Measurements from ENCODE around the gene LRRD1. TPM values are rescaled to one million over a fixed set of nuclear protein-coding genes. Genes with fewer than 3 reads are reported as not detected.

LRRD1 gene
- total and polyA plus RNA-seq, 2 of the 13 experiments (the other 11 are each of a cell fraction or from before 2014, with no cell fraction given) = 0.03 TPM; not detected in 1

- TF ChIP-seq, protein P1, sequence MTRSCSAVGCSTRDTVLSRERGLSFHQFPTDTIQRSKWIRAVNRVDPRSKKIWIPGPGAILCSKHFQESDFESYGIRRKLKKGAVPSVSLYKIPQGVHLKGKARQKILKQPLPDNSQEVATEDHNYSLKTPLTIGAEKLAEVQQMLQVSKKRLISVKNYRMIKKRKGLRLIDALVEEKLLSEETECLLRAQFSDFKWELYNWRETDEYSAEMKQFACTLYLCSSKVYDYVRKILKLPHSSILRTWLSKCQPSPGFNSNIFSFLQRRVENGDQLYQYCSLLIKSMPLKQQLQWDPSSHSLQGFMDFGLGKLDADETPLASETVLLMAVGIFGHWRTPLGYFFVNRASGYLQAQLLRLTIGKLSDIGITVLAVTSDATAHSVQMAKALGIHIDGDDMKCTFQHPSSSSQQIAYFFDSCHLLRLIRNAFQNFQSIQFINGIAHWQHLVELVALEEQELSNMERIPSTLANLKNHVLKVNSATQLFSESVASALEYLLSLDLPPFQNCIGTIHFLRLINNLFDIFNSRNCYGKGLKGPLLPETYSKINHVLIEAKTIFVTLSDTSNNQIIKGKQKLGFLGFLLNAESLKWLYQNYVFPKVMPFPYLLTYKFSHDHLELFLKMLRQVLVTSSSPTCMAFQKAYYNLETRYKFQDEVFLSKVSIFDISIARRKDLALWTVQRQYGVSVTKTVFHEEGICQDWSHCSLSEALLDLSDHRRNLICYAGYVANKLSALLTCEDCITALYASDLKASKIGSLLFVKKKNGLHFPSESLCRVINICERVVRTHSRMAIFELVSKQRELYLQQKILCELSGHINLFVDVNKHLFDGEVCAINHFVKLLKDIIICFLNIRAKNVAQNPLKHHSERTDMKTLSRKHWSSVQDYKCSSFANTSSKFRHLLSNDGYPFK (CRISPR knock-in tag; IDR thresholded peaks at IDR 0.05; ENCODE audit: borderline replicate concordance) = no peak
- TF ChIP-seq ZBTB8A (CRISPR knock-in tag; IDR thresholded peaks at IDR 0.05; ENCODE audit: borderline replicate concordance, low read depth) = no peak
- no peak for TF ChIP-seq ZNF83 (CRISPR knock-in tag; IDR thresholded peaks at IDR 0.05; ENCODE audit: borderline replicate concordance)
- no peak for TF ChIP-seq JARID2 (CRISPR knock-in tag; IDR thresholded peaks at IDR 0.05; ENCODE audit: insufficient replicate concordance)
- no peak for TF ChIP-seq SALL1 (CRISPR knock-in tag; IDR thresholded peaks at IDR 0.05)
- no peak for TF ChIP-seq MEIS2 (CRISPR knock-in tag; IDR thresholded peaks at IDR 0.05)
- TF ChIP-seq ZNF788 (CRISPR knock-in tag; IDR thresholded peaks at IDR 0.05; ENCODE audit: borderline replicate concordance) = no peak
- TF ChIP-seq FOXP4 (CRISPR knock-in tag; IDR thresholded peaks at IDR 0.05) = no peak
- no peak for TF ChIP-seq PAF1 (CRISPR knock-in tag; IDR thresholded peaks at IDR 0.05)
- TF ChIP-seq, protein P2, sequence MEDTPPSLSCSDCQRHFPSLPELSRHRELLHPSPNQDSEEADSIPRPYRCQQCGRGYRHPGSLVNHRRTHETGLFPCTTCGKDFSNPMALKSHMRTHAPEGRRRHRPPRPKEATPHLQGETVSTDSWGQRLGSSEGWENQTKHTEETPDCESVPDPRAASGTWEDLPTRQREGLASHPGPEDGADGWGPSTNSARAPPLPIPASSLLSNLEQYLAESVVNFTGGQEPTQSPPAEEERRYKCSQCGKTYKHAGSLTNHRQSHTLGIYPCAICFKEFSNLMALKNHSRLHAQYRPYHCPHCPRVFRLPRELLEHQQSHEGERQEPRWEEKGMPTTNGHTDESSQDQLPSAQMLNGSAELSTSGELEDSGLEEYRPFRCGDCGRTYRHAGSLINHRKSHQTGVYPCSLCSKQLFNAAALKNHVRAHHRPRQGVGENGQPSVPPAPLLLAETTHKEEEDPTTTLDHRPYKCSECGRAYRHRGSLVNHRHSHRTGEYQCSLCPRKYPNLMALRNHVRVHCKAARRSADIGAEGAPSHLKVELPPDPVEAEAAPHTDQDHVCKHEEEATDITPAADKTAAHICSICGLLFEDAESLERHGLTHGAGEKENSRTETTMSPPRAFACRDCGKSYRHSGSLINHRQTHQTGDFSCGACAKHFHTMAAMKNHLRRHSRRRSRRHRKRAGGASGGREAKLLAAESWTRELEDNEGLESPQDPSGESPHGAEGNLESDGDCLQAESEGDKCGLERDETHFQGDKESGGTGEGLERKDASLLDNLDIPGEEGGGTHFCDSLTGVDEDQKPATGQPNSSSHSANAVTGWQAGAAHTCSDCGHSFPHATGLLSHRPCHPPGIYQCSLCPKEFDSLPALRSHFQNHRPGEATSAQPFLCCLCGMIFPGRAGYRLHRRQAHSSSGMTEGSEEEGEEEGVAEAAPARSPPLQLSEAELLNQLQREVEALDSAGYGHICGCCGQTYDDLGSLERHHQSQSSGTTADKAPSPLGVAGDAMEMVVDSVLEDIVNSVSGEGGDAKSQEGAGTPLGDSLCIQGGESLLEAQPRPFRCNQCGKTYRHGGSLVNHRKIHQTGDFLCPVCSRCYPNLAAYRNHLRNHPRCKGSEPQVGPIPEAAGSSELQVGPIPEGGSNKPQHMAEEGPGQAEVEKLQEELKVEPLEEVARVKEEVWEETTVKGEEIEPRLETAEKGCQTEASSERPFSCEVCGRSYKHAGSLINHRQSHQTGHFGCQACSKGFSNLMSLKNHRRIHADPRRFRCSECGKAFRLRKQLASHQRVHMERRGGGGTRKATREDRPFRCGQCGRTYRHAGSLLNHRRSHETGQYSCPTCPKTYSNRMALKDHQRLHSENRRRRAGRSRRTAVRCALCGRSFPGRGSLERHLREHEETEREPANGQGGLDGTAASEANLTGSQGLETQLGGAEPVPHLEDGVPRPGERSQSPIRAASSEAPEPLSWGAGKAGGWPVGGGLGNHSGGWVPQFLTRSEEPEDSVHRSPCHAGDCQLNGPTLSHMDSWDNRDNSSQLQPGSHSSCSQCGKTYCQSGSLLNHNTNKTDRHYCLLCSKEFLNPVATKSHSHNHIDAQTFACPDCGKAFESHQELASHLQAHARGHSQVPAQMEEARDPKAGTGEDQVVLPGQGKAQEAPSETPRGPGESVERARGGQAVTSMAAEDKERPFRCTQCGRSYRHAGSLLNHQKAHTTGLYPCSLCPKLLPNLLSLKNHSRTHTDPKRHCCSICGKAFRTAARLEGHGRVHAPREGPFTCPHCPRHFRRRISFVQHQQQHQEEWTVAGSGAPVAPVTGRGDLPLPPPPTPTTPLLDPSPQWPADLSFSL (CRISPR knock-in tag; IDR thresholded peaks at IDR 0.05) = no peak
- TF ChIP-seq POLR2AphosphoS5 (IDR thresholded peaks at IDR 0.05; ENCODE audit: low read depth, low read length) = no peak
- TF ChIP-seq NR2F1 (CRISPR knock-in tag; IDR thresholded peaks at IDR 0.05) = no peak
- TF ChIP-seq TBX2 (CRISPR knock-in tag; IDR thresholded peaks at IDR 0.05; ENCODE audit: borderline replicate concordance) = no peak
- no peak for TF ChIP-seq ZNF333 (CRISPR knock-in tag; IDR thresholded peaks at IDR 0.05; ENCODE audit: borderline replicate concordance)
- BruUV-seq (replicated peaks) = no TSS peak
- Histone ChIP-seq H3K4me3 (replicated peaks in 1 of 3; ENCODE audit: insufficient read depth in 1 of 3, low read depth in 2 of 3, low read length in 3 of 3) (no peak overlapping the region), H4K20me1 (ENCODE audit: insufficient read depth, low read length) (peaks cover 10% of the 10 kb centered on the region), H2AFZ (ENCODE audit: low read length) (no peak overlapping the region), H3K9ac (ENCODE audit: insufficient read depth, low read depth, low read length) (no peak overlapping the region), H3K9me3 (ENCODE audit: low read length) (no peaks in the 10 kb centered on the region), H3K27ac (ENCODE audit: extremely low read length, insufficient read depth, low read length) (no peak overlapping the region), H3K4me1 (ENCODE audit: insufficient read depth, low read length) (peaks cover 17% of the 10 kb centered on the region), H3K36me3 (replicated peaks in 1 of 2; ENCODE audit: control insufficient read depth in 1 of 2, insufficient read depth in 2 of 2, low read length in 2 of 2) (no peaks in the 10 kb centered on the region), H3K27me3 (ENCODE audit: control insufficient read depth in 1 of 2, insufficient read depth in 2 of 2, low read length in 2 of 2) (no peaks in the 10 kb centered on the region; a peak in 1 of 5 replicates), H3K4me2 (ENCODE audit: low read depth, low read length) (no peak overlapping the region), H3K79me2 (ENCODE audit: insufficient read depth, low read length) (peaks cover 21% of the 10 kb centered on the region)
- POLR2A ChIA-PET = no interaction called here
- CTCF ChIA-PET (ENCODE audit: low intra/inter-chr PET ratio, low total read pairs) = no interaction called here
- no peak for DNase-seq (ENCODE audit: low spot score)
- 29% methylated on average over 2 of the region's 2 CpGs for WGBS (ENCODE audit: low lambda C conversion rate)
- ATAC-seq = no peak
- FAIRE-seq = no peak
- intact Hi-C loops (cut with micrococcal nuclease; ENCODE audit: unreplicated experiment) = no loop called here
- in situ Hi-C loops (cut with HindIII; ENCODE audit: extremely low pct_ligation_motif_present, low pct_unique_long_range_greater_than_20kb) = no loop called here
These were observed 41.4 kb downstream of the LRRD1 start for GRCh38 chr7:92137557-92137956.

Data from HepG2 (cell line).